ENCODE measurements around the gene HOXB4. TPM values are rescaled to one million over a fixed set of nuclear protein-coding genes. Genes with fewer than 3 reads are reported as not detected.

HOXB4 gene
- total RNA-seq, 4 donors from 2014 or later = 3.5 to 8.3 (median 5.0) TPM

GRCh38 chr17:48566717-48567116, 11.4 kb downstream of the HOXB4 start:
- peaks cover 63 to 100% (median 98%) of the 10 kb centered on the region in 4 donors for H3K4me1 ChIP-seq
- TF ChIP-seq POLR2AphosphoS5 (IDR thresholded peaks at IDR 0.05) = no peak
- TF ChIP-seq EP300 (IDR thresholded peaks at IDR 0.05) = no peak
- TF ChIP-seq CTCF (IDR thresholded peaks at IDR 0.05) = no peak
- TF ChIP-seq POLR2A (IDR thresholded peaks at IDR 0.05; ENCODE audit: low read depth) = no peak
- DNase-seq (ENCODE audit: extremely low spot score) = no peak
- H3K27me3 ChIP-seq = no peaks in the 10 kb centered on the region
- no peak overlapping the region for H3K4me3 ChIP-seq
- no peaks in the 10 kb centered on the region for H3K36me3 ChIP-seq
- WGBS = 41% methylated on average over 2 of the region's 2 CpGs
- H3K27ac ChIP-seq (replicated peaks in 1 of 4) = peak overlapping the region; percentile 91 to 97 (median 96)
- intact Hi-C loops (cut with DNase I) = no loop called here
- H3K9me3 ChIP-seq = no peaks in the 10 kb centered on the region

- TF ChIP-seq POLR2AphosphoS5 (IDR thresholded peaks at IDR 0.05) (no peak), CTCF (IDR thresholded peaks at IDR 0.05) (no peak), POLR2A (IDR thresholded peaks at IDR 0.05; ENCODE audit: low read depth) (no peak), EP300 (IDR thresholded peaks at IDR 0.05) (no peak)
- Histone ChIP-seq H3K36me3 (no peaks in the 10 kb centered on the region), H3K4me1 (peaks cover 69 to 100% (median 98%) of the 10 kb centered on the region in 4 donors), H3K27me3 (no peaks in the 10 kb centered on the region), H3K4me3 (no peak overlapping the region), H3K9me3 (no peaks in the 10 kb centered on the region), H3K27ac (replicated peaks in 1 of 4) (peak overlapping the region; percentile 91 to 97 (median 96))
- no peak for DNase-seq (ENCODE audit: extremely low spot score)
- WGBS = 58% methylated on average over 4 of the region's 4 CpGs
- intact Hi-C loops (cut with DNase I) = no loop called here
These were observed 12.0 kb downstream of the HOXB4 start for GRCh38 chr17:48565925-48566710.

GRCh38 chr17:48565022-48565554, 13.1 kb downstream of the HOXB4 start:
- peaks cover 64 to 100% (median 98%) of the 10 kb centered on the region in 4 donors for H3K4me1 ChIP-seq
- no peak for DNase-seq (ENCODE audit: extremely low spot score)
- H3K4me3 ChIP-seq = peak overlapping the region; percentile 59 to 76 (median 65)
- TF ChIP-seq EP300 (IDR thresholded peaks at IDR 0.05) (no peak), POLR2A (IDR thresholded peaks at IDR 0.05; ENCODE audit: low read depth) (no peak), POLR2AphosphoS5 (IDR thresholded peaks at IDR 0.05) (no peak), CTCF (IDR thresholded peaks at IDR 0.05) (no peak)
- intact Hi-C loops (cut with DNase I) = no loop called here
- H3K36me3 ChIP-seq = no peaks in the 10 kb centered on the region
- no peaks in the 10 kb centered on the region for H3K27me3 ChIP-seq
- 58% methylated on average over 2 of the region's 2 CpGs for WGBS
- H3K9me3 ChIP-seq = no peaks in the 10 kb centered on the region
- peak overlapping the region; percentile 91 to 97 (median 96) for H3K27ac ChIP-seq (replicated peaks in 1 of 4)

GRCh38 chr17:48564188-48565021, 13.7 kb downstream of the HOXB4 start:
- DNase-seq (ENCODE audit: extremely low spot score) = no peak
- Histone ChIP-seq H3K27me3 (no peaks in the 10 kb centered on the region), H3K4me3 (peak overlapping the region; percentile 59 to 76 (median 65)), H3K27ac (replicated peaks in 1 of 4) (peak overlapping the region; percentile 91 to 97 (median 96)), H3K36me3 (no peaks in the 10 kb centered on the region), H3K4me1 (peaks cover 63 to 100% (median 98%) of the 10 kb centered on the region in 4 donors), H3K9me3 (no peaks in the 10 kb centered on the region)
- intact Hi-C loops (cut with DNase I) = no loop called here
- WGBS = 14% methylated on average over 15 of the region's 73 CpGs
- TF ChIP-seq POLR2A (IDR thresholded peaks at IDR 0.05; ENCODE audit: low read depth) (no peak), POLR2AphosphoS5 (IDR thresholded peaks at IDR 0.05) (peak; percentile 32 to 61)

GRCh38 chr17:48563867-48564187, 14.3 kb downstream of the HOXB4 start:
- intact Hi-C loops (cut with DNase I) = no loop called here
- peak overlapping the region; percentile 91 to 97 (median 96) for H3K27ac ChIP-seq (replicated peaks in 1 of 4)
- no peak for DNase-seq (ENCODE audit: extremely low spot score)
- H3K4me1 ChIP-seq = peaks cover 63 to 100% (median 98%) of the 10 kb centered on the region in 4 donors
- WGBS = 11% methylated on average over 7 of the region's 10 CpGs
- no peaks in the 10 kb centered on the region for H3K27me3 ChIP-seq
- H3K4me3 ChIP-seq = peak overlapping the region; percentile 59 to 76 (median 65)
- no peaks in the 10 kb centered on the region for H3K36me3 ChIP-seq
- no peaks in the 10 kb centered on the region for H3K9me3 ChIP-seq
- TF ChIP-seq POLR2AphosphoS5 (IDR thresholded peaks at IDR 0.05) (no peak), EP300 (IDR thresholded peaks at IDR 0.05) (no peak), CTCF (IDR thresholded peaks at IDR 0.05) (no peak), POLR2A (IDR thresholded peaks at IDR 0.05; ENCODE audit: low read depth) (no peak)

Data from esophagus muscularis mucosa (tissue), 4 donors.